Neural cell (in vitro differentiated cells): ENCODE measurements around the gene AGAP3. TPM values are rescaled to one million over a fixed set of nuclear protein-coding genes. Genes with fewer than 3 reads are reported as not detected.

Source experiments
- H2AFZ ChIP-seq: fragments of 200-600, 300-800 bp; sonication (generic), shearing (Covaris generic); 2 replicates; pipeline ENCODE4 v1.6.0; 2014; ENCODE audit warnings: low read depth, mild to moderate bottlenecking, antibody characterized with exemption, low read length, moderate library complexity
- H3F3A ChIP-seq: fragments of 200-600 bp; shearing (Covaris generic); 2 replicates; pipeline ENCODE4 v1.6.1; 2016; ENCODE audit warnings: mild to moderate bottlenecking, moderate library complexity, mixed read lengths, antibody characterized with exemption, low read length; ENCODE audit not compliant: insufficient read depth, poor library complexity, severe bottlenecking
- H3K27ac ChIP-seq: fragments of 200-600, 300-800 bp; sonication (generic), shearing (Covaris generic); 2 replicates; pipeline ENCODE4 v1.5.1; 2014; ENCODE audit warnings: mild to moderate bottlenecking, low read length, moderate library complexity
- H3K27me3 ChIP-seq: fragments of 300-800, 200-600 bp; sonication (generic), shearing (Covaris generic); 2 replicates; pipeline ENCODE4 v1.6.0; 2014; ENCODE audit warnings: mild to moderate bottlenecking, low read depth, low read length, moderate library complexity; ENCODE audit not compliant: insufficient read depth
- H3K36me3 ChIP-seq: fragments of 300-800, 200-600 bp; sonication (generic), shearing (Covaris generic); 2 replicates; pipeline ENCODE4 v1.5.1; 2014; ENCODE audit warnings: mild to moderate bottlenecking, antibody characterized with exemption, low read length, moderate library complexity; ENCODE audit not compliant: insufficient read depth
- H3K4me2 ChIP-seq: fragments of 300-800, 200-600 bp; sonication (generic), shearing (Covaris generic); 2 replicates; pipeline ENCODE4 v1.6.0; 2014; ENCODE audit warnings: mild to moderate bottlenecking, low read length
- H3K4me3 ChIP-seq: fragments of 300-800, 200-600 bp; sonication (generic), shearing (Covaris generic); 2 replicates; pipeline ENCODE4 v1.5.1; 2014; ENCODE audit warnings: mild to moderate bottlenecking, low read length, moderate library complexity
- H3K79me2 ChIP-seq: fragments of 200-600 bp; shearing (Covaris generic); replicated peaks from 2 replicates; pipeline ENCODE4 v1.6.0; 2014; ENCODE audit warnings: mild to moderate bottlenecking, low read length, moderate library complexity; ENCODE audit not compliant: insufficient read depth
- H3K9ac ChIP-seq: fragments of 300-800, 200-600 bp; sonication (generic), shearing (Covaris generic); 2 replicates; pipeline ENCODE4 v1.6.1; 2016; ENCODE audit warnings: mild to moderate bottlenecking, low read length, mixed read lengths
- H3K9me2 ChIP-seq: fragments of 200-600 bp; shearing (Covaris generic); 2 replicates; pipeline ENCODE4 v1.6.1; 2016; ENCODE audit warnings: mild to moderate bottlenecking, low read length, mixed read lengths; ENCODE audit not compliant: insufficient read depth
- H3K9me3 ChIP-seq: fragments of 200-600, 300-800 bp; sonication (generic), shearing (Covaris generic); 2 replicates; pipeline ENCODE4 v1.6.1; 2016; ENCODE audit warnings: mild to moderate bottlenecking, mixed run types, low read length, moderate library complexity, mixed read lengths
- H4K20me1 ChIP-seq: fragments of 200-600 bp; shearing (Covaris generic); 2 replicates; pipeline ENCODE4 v1.6.1; 2016; ENCODE audit warnings: mild to moderate bottlenecking, mixed run types; ENCODE audit not compliant: insufficient read depth
- CTCF ChIP-seq: fragments of 450-650 bp; IDR thresholded peaks from 2 replicates; pipeline ENCODE4 v1.5.1; 2014; ENCODE audit warnings: antibody characterized with exemption, mild to moderate bottlenecking, moderate library complexity; ENCODE audit not compliant: poor library complexity, severe bottlenecking
- EP300 ChIP-seq: fragments of 450-650 bp; conservative IDR thresholded peaks from 2 replicates; pipeline ENCODE4 v1.6.1; 2014; ENCODE audit warnings: antibody characterized with exemption, mild to moderate bottlenecking, moderate library complexity; ENCODE audit not compliant: poor library complexity, severe bottlenecking
- EZH2 ChIP-seq: fragments of 200-600, 300-800 bp; shearing (Covaris generic), sonication (generic); IDR thresholded peaks from 2 replicates; pipeline ENCODE4 v1.6.1; 2014; ENCODE audit warnings: antibody characterized with exemption, low read length, borderline replicate concordance, mild to moderate bottlenecking; ENCODE audit not compliant: insufficient read depth, poor library complexity, severe bottlenecking
- MXI1 ChIP-seq: fragments of 450-650 bp; conservative IDR thresholded peaks from 2 replicates; pipeline ENCODE4 v1.6.1; 2014; ENCODE audit warnings: antibody characterized with exemption, mild to moderate bottlenecking; ENCODE audit not compliant: poor library complexity, severe bottlenecking
- POLR2AphosphoS5 ChIP-seq: IDR thresholded peaks from 2 replicates; pipeline ENCODE4 v1.6.1; 2012
- RAD21 ChIP-seq: fragments of 450-650 bp; conservative IDR thresholded peaks from 2 replicates; pipeline ENCODE4 v1.6.1; 2014; ENCODE audit warnings: antibody characterized with exemption, mild to moderate bottlenecking, moderate library complexity
- SMC3 ChIP-seq: fragments of 450-650 bp; conservative IDR thresholded peaks from 2 replicates; pipeline ENCODE4 v1.6.1; 2014; ENCODE audit warnings: antibody characterized with exemption, mild to moderate bottlenecking, moderate library complexity; ENCODE audit not compliant: poor library complexity
- TAF1 ChIP-seq: IDR thresholded peaks from 2 replicates; pipeline ENCODE4 v1.6.1; 2012; ENCODE audit warnings: low read depth
- polyA plus RNA-seq: library from polyadenylated mRNA; depleted of rRNA; stranded (reverse); fragments of >200 nt; gene quantifications from 2 replicates; pipeline ENCODE4 v1.2.3, GENCODE V29; 2014
- TF ChIP-seq, protein P1 (sequence below): IDR thresholded peaks from 2 replicates; pipeline ENCODE4 v1.6.1; 2012; ENCODE audit warnings: borderline replicate concordance

The AGAP3 gene
- polyA plus RNA-seq, 1 donor from 2014 or later = 117 TPM

DNA sequence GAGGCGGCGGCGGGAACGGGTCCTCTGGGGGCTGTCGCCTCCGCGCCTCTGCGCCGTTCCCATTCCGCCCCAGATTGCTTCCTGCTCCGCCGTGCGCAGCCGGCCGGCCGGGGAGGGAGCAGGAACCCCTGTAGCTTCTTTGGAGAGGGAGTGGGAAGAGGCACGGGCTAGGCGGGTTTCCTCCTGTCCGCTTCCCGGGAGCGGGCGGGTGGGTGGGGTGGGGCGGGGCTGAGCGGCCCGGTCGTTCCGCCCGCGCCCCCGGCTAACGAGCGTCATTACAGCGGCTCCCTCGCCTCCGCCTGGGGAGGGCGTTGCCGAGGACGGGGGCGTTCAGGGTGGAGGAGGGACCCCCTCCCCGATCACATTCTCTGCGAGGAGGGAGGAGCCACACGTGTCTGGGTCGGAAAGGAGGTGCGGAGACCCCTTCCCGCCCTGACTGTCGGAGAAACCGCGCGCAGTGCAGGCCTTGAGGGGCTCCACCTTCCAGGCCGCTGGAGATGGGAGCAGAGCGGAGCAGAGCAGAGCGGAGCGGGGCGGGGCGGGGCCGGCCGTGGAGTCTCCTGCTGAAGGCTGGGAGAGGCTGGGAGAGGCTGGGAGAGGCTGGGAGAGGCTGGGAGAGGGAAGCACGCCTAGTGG lies 39.7 kb downstream of the AGAP3 start:
- Histone ChIP-seq H2AFZ (no peak overlapping the region), H3K9me3 (no peaks in the 10 kb centered on the region), H3K4me3 (peak overlapping the region; percentile 54), H3K9me2 (no peaks in the 10 kb centered on the region), H3K36me3 (no peaks in the 10 kb centered on the region), H3F3A (peaks cover 4% of the 10 kb centered on the region), H4K20me1 (peaks cover 13% of the 10 kb centered on the region), H3K9ac (peak overlapping the region; percentile 23), H3K4me2 (no peak overlapping the region), H3K27me3 (no peaks in the 10 kb centered on the region), H3K79me2 (no peaks in the 10 kb centered on the region), H3K27ac (no peak overlapping the region)
- no peak for TF ChIP-seq POLR2AphosphoS5
- TF ChIP-seq EZH2 = no peak
- no peak for TF ChIP-seq RAD21
- no peak for TF ChIP-seq EP300
- TF ChIP-seq, protein P1, sequence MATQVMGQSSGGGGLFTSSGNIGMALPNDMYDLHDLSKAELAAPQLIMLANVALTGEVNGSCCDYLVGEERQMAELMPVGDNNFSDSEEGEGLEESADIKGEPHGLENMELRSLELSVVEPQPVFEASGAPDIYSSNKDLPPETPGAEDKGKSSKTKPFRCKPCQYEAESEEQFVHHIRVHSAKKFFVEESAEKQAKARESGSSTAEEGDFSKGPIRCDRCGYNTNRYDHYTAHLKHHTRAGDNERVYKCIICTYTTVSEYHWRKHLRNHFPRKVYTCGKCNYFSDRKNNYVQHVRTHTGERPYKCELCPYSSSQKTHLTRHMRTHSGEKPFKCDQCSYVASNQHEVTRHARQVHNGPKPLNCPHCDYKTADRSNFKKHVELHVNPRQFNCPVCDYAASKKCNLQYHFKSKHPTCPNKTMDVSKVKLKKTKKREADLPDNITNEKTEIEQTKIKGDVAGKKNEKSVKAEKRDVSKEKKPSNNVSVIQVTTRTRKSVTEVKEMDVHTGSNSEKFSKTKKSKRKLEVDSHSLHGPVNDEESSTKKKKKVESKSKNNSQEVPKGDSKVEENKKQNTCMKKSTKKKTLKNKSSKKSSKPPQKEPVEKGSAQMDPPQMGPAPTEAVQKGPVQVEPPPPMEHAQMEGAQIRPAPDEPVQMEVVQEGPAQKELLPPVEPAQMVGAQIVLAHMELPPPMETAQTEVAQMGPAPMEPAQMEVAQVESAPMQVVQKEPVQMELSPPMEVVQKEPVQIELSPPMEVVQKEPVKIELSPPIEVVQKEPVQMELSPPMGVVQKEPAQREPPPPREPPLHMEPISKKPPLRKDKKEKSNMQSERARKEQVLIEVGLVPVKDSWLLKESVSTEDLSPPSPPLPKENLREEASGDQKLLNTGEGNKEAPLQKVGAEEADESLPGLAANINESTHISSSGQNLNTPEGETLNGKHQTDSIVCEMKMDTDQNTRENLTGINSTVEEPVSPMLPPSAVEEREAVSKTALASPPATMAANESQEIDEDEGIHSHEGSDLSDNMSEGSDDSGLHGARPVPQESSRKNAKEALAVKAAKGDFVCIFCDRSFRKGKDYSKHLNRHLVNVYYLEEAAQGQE = no peak
- TF ChIP-seq CTCF = no peak

DNA sequence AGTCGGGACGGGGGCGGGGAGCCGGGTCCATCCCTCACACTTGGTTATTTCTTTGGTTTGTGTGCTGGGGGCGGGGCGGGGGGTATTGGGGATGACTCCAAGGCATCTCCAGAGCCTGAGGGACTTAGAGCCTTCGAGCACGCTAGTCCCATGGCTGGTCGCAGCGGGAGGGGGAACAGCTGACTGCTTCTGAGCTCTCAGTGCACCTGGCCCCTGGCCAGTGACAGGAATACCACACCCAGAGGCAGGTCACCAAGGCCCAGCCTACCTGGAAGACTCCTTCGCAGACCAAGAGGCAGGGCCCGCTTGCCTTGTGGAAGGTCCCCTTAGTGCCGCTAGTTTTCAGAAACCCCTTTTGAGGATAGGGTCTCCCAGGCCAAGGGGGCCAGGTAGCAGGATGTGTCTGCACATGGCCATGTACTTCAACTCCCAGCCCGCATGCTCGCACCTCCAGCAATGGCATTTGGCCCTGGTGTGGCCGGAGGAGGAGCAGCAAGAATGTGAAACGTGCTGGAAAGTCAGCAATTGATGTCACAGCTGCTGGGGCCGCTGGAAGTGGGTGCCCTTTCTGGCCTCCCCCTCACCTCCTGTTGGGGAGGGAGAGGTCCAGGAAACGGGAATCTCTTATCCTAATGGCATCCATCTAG lies 40.3 kb downstream of the AGAP3 start:
- no peaks in the 10 kb centered on the region for H3K9me3 ChIP-seq
- no peaks in the 10 kb centered on the region for H3K36me3 ChIP-seq
- H3K4me3 ChIP-seq = peak overlapping the region; percentile 54
- H3K27me3 ChIP-seq = no peaks in the 10 kb centered on the region
- H3K4me2 ChIP-seq = no peak overlapping the region
- H4K20me1 ChIP-seq = peaks cover 13% of the 10 kb centered on the region
- no peak overlapping the region for H2AFZ ChIP-seq
- no peak overlapping the region for H3K27ac ChIP-seq
- no peaks in the 10 kb centered on the region for H3K9me2 ChIP-seq
- peaks cover 4% of the 10 kb centered on the region for H3F3A ChIP-seq
- TF ChIP-seq RAD21 = no peak
- no peaks in the 10 kb centered on the region for H3K79me2 ChIP-seq
- H3K9ac ChIP-seq = no peak overlapping the region

DNA sequence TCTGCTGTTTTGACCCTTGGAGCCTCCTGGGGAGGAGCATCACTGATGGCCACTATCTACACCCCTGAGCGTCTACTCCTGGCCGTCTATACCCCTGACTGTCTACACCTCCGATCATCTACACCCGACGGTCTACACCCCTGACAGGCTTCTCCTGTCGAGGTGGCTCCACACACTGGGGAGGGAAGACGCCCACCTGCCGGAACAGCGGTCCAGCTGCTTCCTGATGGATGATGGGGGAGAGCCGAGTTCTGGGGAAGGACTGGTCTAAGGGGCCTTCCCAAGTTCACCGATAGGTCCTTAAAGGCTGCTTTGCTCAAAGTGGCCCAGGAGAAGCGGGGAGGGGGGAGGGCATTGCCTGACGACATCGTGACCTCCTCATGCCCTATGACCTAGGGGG lies 41.9 kb downstream of the AGAP3 start:
- no peaks in the 10 kb centered on the region for H3K27me3 ChIP-seq
- H3K4me3 ChIP-seq = no peak overlapping the region
- no peaks in the 10 kb centered on the region for H3K36me3 ChIP-seq
- H3K9ac ChIP-seq = no peak overlapping the region
- H3K27ac ChIP-seq = no peak overlapping the region
- peaks cover 13% of the 10 kb centered on the region for H4K20me1 ChIP-seq
- no peaks in the 10 kb centered on the region for H3K79me2 ChIP-seq
- H3K4me2 ChIP-seq = no peak overlapping the region
- no peak overlapping the region for H2AFZ ChIP-seq
- peaks cover 4% of the 10 kb centered on the region for H3F3A ChIP-seq
- H3K9me2 ChIP-seq = no peaks in the 10 kb centered on the region
- H3K9me3 ChIP-seq = no peaks in the 10 kb centered on the region
- no peak for TF ChIP-seq EP300
- no peak for TF ChIP-seq EZH2
- no peak for TF ChIP-seq MXI1
- no peak for TF ChIP-seq SMC3
- no peak for TF ChIP-seq CTCF
- TF ChIP-seq, protein P1 = no peak
- no peak for TF ChIP-seq RAD21
- TF ChIP-seq TAF1 = no peak
- no peak for TF ChIP-seq POLR2AphosphoS5
